GM18861 (cell line): ENCODE data around the gene MRPS2.
"Not testable (repeated sequence)": the region's sequence is repeated elsewhere in the genome, so short reads cannot be mapped to it uniquely, and the experiment has no call there.

Source experiments
- ATAC-seq: cut with Tn5 transposase; IDR thresholded peaks from one replicate; pipeline ENCODE4 v1.9.1; 2021; ENCODE audit not compliant: unreplicated experiment

Gene MRPS2

DNA sequence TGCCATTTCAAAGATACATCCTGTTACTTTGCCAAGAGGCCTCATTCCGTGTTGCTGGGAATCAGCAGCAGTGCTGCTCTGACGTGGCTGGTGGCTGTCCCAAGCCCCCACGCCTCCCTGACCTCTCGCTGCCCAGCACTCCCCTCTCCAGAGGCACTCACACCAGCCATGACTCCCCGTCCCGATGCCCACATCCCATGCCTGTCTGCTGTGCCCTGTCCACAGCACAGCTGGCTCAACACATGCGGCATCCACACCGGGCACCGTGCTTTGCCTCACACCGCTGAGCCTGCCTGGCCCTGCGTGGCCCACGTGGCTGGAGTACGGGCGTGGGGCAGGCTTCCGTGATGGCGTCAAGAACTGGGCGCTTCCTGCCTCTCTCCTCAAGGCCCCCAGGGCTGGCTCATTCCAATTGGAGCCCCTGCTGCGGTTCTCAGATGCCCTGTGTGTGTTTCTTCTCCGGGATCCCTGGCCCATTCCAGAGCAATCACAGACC, 12.9 kb downstream of the MRPS2 start:
- ATAC-seq, result no peak

DNA sequence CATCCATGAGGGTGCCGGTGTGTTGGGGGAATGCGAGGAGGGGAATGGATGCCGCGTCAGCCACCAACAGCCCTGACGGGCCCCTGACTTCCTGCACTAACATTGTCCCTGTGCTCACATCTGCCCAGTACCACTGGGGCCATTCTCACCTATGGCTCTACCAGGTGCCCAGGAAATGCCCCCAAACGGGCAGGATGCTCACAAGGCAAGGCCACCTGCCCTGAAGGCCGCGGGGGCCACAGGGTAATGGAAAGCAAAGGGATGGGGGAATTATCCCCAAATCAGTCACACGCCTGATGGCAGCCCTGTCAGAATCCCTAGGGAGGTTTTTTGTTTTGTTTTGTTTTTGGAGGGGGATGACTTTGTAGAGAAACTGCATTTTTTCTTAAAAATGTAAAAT, 13.4 kb downstream of the MRPS2 start:
- ATAC-seq, result not testable (repeated sequence)

DNA sequence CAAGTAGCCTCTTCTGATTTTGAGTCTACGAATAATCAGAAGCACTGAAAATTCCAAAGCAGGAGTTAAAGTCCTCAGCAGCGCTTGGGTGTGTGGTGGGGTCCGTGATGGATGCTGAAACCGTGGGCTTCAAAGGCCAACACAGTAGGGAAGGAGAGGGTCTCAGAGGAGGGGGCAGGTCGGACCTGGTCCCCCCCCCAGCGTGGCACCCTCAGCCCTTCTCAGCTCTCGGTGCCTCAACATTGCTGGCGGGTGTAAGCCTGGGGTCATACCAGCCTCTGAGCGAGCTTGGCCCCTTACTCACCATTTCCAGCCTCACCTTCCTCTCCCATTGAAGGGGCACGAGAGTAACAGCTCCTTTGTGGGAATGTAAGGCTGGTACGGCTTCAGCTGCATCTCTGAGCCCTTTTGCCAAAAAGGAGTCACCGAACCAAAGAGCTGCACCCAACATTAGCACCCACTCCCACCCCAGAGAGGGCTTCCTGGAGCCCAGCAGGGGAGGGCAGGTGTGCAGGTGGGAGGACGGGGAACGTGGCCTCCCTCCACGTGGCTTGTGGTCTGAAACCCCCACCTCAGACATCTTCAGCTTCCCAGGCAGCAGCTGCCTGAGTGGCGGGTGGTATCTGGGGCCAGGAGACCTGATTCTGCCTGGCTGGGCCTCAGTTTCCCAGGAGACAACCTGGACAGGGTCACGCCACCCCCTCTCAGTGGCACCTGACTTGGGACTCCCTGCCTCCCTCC, 14.0 kb downstream of the MRPS2 start:
- no peak for ATAC-seq

DNA sequence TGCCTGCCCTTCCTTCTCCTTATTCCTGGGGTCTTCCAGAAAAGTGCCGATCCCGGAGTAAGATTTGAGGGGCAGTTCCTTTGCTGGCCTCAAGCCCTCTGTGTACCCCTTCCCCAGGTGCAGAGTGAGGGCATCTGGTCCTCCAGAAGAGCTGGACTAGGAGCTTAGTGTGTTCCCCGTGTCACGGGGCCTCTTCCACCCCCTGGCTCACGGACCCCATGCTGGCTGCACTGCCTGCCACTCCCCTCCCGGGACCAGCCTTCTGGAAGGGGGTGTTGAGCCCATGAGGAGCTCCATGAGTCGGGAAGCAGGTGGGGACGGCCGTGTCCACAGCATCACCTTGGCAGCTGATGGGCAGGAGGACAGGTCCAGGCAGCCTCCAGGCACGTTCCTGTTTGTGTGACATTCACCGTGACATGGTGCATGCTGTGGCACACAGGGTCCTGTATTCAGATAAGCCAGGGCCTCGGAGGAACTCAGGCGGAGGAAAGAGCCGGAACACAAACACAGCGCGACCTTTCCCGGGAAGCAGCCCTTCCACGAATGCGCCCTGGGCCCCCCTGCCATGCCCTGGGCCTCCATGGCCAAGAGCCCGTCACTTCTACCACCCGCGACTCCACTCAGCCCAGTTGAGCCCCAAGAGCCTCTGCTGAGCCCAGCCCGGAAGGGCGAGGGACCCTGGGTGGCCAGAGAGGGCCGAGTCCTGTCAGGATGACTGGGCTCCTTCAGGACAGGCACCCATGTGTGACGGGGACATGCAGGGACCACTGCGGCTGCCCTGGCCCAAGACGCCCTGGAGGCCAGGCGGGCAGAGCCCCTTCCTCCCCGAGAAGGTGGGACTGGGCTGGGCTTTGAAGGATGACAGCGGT, 14.8 kb downstream of the MRPS2 start:
- ATAC-seq, result no peak

DNA sequence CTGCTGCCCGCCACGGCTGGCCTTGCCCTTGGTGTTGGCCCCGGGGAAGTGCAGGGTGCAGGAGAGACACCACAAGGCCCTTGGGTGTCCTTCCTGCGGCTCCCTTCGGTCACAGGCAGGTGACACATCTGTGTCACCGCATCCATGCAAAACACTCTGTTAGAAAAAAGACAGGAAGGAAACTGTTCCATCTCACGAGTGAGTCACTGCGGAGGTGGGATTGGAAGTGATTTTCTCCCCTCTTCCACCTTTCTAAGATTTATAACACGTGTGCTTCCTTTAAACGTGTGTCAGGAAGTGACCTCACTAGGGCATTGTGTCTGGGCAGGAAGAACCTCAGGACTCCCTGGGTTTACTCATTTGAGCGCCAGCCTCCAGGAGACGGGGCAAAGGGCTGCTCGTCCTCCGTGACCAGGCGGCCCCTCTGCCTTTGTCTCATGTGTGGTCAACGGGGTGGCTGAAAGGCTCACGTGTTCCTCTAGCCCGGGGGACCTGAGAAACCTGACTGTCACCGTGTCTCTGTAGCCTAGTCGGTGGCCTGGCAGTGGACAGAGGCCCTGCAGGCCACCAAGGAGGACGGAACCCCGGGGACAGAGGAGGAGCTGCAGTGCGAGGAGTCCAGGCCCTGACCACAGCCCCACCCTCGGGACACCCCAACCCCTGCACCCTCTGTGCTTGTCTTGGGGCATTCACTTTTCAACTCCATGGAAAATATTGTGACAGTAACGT, 15.8 kb downstream of the MRPS2 start:
- no peak for ATAC-seq

DNA sequence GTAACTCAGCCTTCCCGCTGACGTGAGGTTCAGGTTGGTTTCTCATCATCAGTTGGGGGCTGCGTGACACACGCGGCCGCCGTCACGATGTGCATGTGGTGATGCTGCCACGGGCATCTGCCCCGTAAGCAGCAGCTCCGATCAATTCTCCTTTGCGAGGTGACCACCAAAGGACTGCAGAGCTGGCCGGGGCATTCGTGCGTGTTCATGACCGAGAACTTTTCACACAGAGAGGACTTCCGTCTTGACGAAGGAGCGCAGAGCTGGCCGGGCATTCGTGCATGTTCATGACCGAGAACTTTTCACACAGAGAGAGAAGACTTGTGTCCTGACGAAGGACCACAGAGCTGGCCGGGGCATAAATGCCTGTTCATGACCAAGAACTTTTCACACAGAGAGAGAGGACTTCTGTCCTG, 16.9 kb downstream of the MRPS2 start:
- ATAC-seq, result no peak

DNA sequence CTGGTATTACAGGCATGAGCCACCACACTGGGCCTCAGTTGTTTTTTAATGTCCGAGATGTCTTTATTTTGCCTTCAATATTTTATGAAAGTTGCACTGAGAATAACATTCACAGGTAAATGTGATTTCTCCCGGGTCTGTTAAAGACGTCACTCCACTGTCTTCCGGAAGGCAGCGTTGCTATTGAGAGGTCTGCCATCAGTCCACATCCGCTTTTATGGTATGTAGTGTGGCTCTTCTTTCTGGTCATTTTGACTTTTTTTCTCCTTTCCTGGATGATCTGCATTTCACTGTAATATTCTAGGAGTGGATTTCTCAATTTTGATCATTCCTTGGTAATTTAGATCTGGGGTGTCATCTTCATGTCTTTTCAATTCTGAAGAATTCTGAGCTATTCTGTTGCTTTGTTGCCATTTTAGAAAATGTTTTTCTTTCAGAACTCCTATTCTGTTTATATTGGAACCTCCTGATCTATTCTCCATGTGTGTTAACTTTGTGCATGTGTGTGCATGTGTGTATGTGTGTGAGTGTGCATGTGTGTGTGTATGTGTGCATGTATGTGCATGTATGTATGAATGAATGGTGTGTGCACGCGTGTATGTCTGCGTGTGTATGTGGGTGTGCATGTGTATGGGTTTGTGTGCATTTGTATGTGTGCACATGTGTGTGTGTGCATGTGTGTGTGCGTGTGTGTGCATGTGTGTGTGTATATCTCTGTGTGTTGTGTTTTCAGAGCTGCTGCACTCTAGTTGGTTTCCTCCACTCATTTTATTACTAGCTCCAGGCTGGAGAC, 18.9 kb downstream of the MRPS2 start:
- ATAC-seq, result no peak

DNA sequence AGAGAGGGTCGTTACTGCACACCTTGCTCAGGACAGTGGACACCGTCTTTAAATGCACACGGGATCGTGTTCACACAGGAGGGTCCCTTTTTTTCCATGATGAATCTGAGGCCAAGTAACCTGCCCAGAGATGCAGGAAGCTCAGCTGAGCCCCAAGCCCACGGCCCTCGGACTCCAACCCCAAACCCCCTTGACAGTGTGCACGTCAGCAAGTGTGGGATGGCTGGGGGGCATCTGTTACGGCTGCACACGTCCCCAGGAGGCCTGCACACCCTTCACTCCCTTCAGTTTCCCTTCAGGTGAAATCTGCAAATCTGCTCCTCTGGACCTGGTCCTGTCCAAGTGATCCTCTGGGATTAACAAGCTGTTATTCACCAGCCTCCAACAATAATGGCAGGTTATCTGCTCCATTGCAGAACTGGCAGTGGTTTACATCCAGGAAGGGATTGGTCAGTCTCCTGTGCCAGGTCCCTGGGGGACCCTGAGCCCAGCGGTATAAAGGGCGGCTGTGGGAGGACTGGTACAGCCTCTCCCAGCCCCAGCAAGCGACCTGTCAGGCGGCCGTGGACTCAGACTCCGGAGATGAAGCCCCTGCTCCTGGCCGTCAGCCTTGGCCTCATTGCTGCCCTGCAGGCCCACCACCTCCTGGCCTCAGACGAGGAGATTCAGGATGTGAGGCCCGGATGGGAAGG, 20.6 kb downstream of the MRPS2 start, which contains the start of gene LCN1:
LCN1 (plus strand) TSS at position 525 of the 692 bp plus-strand sequence; CDS start at position 583, 58 bp downstream.
- ATAC-seq, result no peak

DNA sequence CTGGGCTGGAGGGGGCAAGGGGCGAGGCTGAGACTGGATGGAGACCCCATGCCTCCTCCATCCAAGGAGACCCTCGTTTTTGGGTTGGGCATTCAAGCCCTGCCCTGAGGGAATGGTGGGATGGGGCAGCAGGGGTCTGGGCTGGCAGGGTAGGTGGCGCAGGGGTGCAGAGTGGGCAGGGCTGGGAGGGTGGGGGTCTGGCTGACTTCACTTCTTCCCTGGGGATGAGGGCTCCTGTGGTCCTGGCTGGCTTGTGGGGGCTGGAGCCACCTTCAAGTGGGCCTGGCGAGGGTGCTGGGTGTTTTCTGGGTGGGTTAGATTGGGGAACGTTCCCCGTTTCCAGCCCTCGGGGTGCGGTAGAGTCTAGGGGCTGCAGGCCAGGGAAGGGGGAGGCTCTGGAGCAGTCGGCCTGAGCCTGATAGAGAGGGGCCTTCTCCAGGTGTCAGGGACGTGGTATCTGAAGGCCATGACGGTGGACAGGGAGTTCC, 21.2 kb downstream of the MRPS2 start:
- ATAC-seq, result no peak

DNA sequence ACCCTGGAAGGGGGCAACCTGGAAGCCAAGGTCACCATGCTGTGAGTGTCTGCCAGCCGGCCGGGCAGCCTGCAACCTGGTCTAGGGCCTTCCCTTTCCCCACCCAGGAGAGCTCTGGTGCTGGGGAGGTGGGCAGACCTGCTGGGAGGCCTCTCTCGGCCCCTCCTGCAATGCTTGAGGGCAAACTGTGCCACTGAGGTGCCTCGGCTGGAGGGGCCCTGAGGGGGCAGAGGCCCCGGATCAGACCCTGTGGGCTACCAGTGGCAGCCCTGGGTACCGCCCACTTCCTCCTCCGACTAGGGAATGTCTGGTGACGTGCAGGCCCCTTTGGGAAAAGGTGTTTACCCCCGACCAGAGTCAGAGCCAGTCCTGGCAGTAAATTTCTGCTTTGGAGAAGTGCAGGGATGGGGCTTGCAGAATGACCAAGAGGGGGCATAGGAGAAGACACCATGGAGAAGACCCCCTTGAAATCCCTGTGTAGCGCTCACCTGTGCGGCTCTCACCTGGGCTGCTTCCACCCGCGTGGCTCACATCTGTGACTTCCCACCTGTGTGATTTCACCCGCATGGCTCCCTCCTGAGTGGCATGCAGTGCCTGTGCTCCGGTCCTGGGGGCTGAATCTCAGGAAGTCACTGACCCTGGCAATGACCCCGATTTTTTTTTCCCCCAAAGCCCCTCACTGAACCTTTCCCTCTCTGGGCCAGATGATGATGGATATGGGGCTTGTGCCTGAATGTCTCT, 21.8 kb downstream of the MRPS2 start:
- no peak for ATAC-seq

DNA sequence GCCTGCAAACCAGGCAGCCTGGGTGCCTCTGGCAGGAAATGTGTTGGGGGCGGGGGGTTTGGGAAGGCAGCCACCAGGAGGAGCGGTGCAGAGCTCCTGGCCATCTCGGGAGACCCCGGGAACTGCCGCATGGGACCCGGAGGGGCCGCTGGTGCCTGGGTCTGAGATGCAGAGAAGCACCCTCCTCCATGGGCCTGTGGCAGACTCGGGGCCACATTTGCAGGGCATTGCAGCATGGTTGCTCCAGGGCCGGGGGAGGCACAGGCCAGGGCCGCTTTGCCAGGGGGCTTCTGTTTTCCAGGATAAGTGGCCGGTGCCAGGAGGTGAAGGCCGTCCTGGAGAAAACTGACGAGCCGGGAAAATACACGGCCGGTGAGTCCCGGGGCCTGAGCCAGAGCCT, 22.4 kb downstream of the MRPS2 start:
- ATAC-seq, result no peak

DNA sequence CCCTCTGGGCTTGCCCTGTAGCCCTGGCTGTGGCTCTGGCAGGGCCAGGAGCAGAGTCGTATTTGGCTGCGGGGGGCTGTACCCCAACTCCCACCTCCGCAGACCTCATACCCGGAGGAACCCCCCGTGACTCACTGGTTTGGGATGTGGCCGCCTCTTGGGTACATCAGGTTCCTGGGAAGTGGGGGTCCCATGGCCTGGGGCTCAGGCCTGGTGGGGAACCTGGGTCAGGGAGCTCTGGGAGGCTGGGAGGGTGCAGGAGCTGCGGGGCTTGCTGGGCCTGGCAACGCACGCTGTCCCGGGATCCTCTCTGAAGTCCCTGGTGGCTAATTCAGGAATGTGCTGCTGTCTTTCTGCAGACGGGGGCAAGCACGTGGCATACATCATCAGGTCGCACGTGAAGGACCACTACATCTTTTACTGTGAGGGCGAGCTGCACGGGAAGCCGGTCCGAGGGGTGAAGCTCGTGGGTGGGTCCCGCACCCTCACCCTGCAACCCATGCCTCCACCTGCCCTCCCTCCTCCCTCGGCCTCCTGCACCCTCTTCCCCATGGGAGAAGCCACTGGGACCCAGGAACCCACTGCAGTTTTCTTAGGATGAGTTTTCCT, 23.1 kb downstream of the MRPS2 start:
- ATAC-seq, result no peak

DNA sequence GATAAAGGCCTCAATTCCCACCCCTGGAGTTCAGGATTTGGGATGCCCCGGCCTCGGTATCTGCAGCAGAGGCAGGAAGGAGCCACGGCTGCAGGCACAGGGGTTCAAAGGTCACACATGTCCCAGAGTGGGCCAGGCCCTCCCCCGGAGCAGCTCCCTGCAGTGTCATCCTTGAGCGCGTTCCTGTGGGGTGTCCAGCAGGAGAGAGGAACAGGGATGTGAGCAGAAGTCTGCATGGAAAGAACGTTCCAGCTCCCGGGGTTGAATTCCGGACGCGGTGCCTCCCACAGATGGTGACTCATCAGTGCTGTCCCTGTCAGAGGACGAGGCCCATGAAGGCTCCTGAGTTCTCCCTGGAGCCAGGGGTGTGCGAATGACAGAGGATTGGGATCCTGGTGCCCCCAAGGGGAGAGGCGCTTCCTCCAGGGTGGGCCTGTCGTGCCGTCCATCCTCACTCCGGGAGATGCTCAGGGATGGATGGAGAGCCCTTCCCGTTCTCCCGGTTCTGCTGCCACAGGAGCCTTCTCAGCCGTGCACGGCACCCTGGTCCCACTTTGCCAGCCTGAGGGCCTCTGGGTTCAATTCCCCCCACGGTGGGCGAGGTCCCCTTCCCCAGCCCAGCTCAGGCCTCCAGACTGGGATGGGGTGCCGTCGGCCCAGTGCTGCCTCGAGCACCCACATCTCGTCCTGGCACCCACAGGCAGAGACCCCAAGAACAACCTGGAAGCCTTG, 23.8 kb downstream of the MRPS2 start:
- no peak for ATAC-seq

DNA sequence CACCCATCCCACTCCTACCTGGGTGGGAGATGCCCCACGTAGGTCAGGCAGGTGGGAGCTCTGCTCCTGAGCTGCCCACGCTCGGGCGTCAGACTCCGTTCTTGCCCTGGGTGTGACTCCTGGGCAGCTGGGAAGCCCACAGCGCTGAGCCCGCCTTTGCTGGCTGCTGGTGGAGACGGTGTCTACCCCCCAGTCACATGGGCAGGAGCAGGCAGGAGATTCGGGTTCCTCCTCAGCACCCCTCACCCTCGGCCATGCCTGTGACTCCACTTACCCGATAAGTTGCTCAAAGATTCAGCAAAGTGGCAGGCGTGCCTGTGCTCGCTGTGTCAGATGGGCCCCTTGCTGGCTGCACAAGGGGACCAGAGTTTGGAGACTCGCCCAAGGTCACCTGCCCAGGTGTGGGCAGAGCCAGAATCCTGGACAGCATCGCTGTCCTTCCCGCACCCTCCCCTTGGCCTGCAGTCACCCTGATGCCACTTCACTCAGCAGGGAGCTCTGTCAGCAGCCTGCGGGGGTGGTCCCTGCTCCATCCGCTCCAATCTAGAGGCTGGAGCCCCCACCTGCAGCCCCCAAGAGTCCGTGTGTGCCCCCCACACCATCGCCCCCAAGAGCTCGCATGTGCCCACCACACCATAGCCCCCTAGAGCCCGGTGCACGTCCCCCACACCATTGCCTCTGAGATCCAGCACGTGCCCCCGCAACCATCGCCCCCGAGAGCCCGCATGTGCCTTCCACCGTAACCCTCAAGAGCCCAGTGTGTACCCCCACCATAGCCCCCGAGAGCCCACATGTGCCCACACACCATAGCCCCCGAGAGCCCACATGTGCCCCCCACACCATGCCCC, 25.0 kb downstream of the MRPS2 start:
- ATAC-seq, result no peak

DNA sequence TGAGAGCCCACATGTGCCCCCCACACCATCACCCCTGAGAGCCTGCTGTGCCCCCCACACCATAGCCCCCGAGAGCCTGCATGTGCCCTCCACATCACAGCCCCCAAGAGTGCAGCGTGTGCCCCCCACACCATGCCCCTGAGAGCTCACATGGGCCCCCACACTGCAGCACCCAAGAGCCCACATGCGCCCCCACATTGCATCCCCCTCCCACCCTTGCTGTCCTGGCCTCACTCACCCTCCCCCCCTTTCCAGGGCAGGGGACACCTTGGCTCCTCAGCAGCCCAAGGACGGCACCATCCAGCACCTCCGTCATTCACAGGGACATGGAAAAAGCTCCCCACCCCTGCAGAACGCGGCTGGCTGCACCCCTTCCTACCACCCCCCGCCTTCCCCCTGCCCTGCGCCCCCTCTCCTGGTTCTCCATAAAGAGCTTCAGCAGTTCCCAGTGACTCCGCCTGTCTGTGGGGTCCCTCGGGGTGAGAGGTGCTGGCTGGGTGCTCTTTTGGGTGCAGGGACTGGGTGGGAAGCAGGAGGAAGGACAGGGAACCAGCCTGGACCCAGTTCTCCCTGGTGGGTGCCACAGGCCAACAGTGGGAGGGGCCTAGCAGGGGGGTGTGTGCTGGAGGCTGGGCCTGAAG, 25.7 kb downstream of the MRPS2 start:
- no peak for ATAC-seq

DNA sequence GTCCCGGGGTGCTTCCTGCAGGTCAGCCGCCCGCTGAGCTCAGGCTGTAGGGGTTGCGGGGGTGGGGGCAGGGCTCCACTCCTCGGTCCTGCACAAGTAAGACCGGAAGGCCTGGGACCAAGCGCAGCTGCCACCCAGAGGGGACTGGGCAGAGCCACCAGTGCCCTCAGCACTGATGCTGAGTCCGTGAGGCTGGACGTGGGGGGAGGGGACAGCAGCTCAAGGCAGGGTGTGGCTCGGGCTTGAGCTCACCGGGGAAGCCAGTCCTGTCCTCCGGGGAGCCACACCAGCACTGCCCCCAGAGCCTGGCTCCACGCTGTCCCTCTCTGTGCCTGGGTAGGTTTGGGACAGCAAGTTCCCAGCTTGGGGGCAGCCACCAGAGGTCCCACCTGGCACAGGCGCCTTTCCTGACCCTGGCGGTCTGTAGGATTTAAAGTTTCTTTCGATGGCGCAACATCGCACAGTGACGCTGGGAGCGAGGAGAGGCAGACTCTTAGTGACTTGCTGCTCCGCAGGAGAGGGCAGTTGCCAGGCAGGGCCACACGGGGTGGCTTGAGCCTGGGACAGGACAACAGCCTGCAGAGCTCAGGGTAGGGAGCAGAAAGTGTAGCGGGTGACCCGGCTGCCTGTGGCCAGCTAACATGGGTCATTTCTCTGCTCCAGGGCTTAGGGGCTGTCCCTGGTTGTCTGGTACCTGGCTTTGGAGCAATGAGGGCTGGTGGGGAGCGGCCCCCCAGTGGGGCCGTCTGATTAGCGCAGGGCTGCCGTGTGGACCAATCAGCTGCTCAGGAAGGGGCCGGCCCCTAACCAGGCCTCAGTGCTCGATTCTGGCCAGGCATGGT, 26.5 kb downstream of the MRPS2 start:
- ATAC-seq, result no peak
